Endothelial cell of umbilical vein (primary cell): ENCODE results near the gene PTS. TPM values are rescaled to one million over a fixed set of nuclear protein-coding genes. Genes with fewer than 3 reads are reported as not detected.

Experiments
- BruUV-seq: library from RNA; stranded (reverse); fragments of 400-500 nt; replicated peaks from 2 replicates; lab custom pipeline; 2021; lab: Mats Ljungman, UMichigan
- CTCF ChIA-PET: fragments of 300-600, 350-600 bp; sonication (Branson Sonifier 250); formaldehyde crosslinking; loops from one replicate; lab custom pipeline; 2021; ENCODE audit warnings: antibody characterized with exemption, inconsistent platforms; lab: Charles Lee
- POLR2A ChIA-PET: fragments of 300-600, 350-600 bp; sonication (Branson Sonifier 250); formaldehyde crosslinking; loops from one replicate; lab custom pipeline; 2021; ENCODE audit warnings: antibody characterized with exemption, inconsistent platforms; lab: Charles Lee
- DNase-seq: peaks from one replicate; pipeline ENCODE4 v3.0.0-alpha.2; 2011; ENCODE audit warnings: low read depth, low spot score
- FAIRE-seq: peaks from 2 replicates; lab custom pipeline; 2011; peaks lifted over from hg19 to GRCh38; lab: Jason Lieb, UNC
- H2AFZ ChIP-seq: 2 replicates; pipeline ENCODE4 v1.6.0; 2012; ENCODE audit warnings: low read depth, low read length, control low read depth, inconsistent platforms
- H3K27ac ChIP-seq: 2 replicates; pipeline ENCODE4 v1.5.1; 2011; ENCODE audit warnings: low read depth, mild to moderate bottlenecking, control low read depth, low read length, moderate library complexity; ENCODE audit not compliant: insufficient read depth
- H3K27me3 ChIP-seq, 2 experiments: 2 replicates each; pipeline versions ENCODE4 v1.6.0 to v1.6.1; 2011; ENCODE audit warnings: low read length in 2 of 2, mixed read lengths in 1 of 2; ENCODE audit not compliant: control insufficient read depth in 2 of 2, insufficient read depth in 2 of 2
- H3K36me3 ChIP-seq, 2 experiments: 2 replicates in 1 of 2; 3 replicates in 1 of 2; pipeline ENCODE4 v1.5.1; 2011; ENCODE audit warnings: low read length in 2 of 2, mild to moderate bottlenecking in 1 of 2, moderate library complexity in 1 of 2; ENCODE audit not compliant: control insufficient read depth in 2 of 2, insufficient read depth in 2 of 2; ENCODE audit errors: extremely low read depth in 1 of 2
- H3K4me1 ChIP-seq: 3 replicates; pipeline ENCODE4 v1.5.1; 2011; ENCODE audit warnings: mild to moderate bottlenecking, low read length; ENCODE audit not compliant: control insufficient read depth, insufficient read depth; ENCODE audit errors: extremely low read depth
- H3K4me2 ChIP-seq: 2 replicates; pipeline ENCODE4 v1.6.1; 2011; ENCODE audit warnings: low read length, control low read depth, mixed read lengths; ENCODE audit not compliant: insufficient read depth
- H3K4me3 ChIP-seq, 3 experiments: fragments of 200-600 bp in 1 of 3; sonication (generic), shearing (Covaris generic) in 1 of 3; replicated peaks in 1 of 3; 2 replicates each; pipeline ENCODE4 v1.5.1; 2011 to 2016; ENCODE audit warnings: control low read depth in 3 of 3, low read length in 3 of 3, mild to moderate bottlenecking in 2 of 3, inconsistent platforms in 1 of 3, low read depth in 1 of 3, moderate library complexity in 1 of 3; ENCODE audit not compliant: insufficient read depth in 1 of 3
- H3K79me2 ChIP-seq: 2 replicates; pipeline ENCODE4 v1.6.0; 2012; ENCODE audit warnings: low read length, inconsistent platforms; ENCODE audit not compliant: control insufficient read depth, insufficient read depth
- H3K9ac ChIP-seq: replicated peaks from 2 replicates; pipeline ENCODE3; 2011; ENCODE audit warnings: low read length, control low read depth; ENCODE audit not compliant: insufficient read depth; ENCODE audit errors: extremely low read depth
- H3K9me1 ChIP-seq: replicated peaks from 3 replicates; pipeline ENCODE4 v1.6.0; 2011; ENCODE audit warnings: mild to moderate bottlenecking, low read length; ENCODE audit not compliant: control insufficient read depth, insufficient read depth; ENCODE audit errors: extremely low read depth
- H3K9me3 ChIP-seq: replicated peaks from 2 replicates; pipeline ENCODE4 v1.5.1; 2012; ENCODE audit warnings: low read length, inconsistent platforms; ENCODE audit not compliant: control insufficient read depth, insufficient read depth
- H4K20me1 ChIP-seq: replicated peaks from 2 replicates; pipeline ENCODE3; 2011; ENCODE audit warnings: mild to moderate bottlenecking, low read length; ENCODE audit not compliant: control insufficient read depth, insufficient read depth; ENCODE audit errors: extremely low read depth
- CTCF ChIP-seq, 2 donors: IDR thresholded peaks; 1 replicate in 1 of 2; 2 replicates in 1 of 2; pipeline ENCODE4 v1.5.1; 2011; ENCODE audit warnings: low read length in 2 of 2, mild to moderate bottlenecking in 2 of 2, moderate library complexity in 2 of 2, control low read depth in 1 of 2, inconsistent platforms in 1 of 2, low read depth in 1 of 2; ENCODE audit not compliant: insufficient read depth in 1 of 2; ENCODE audit errors: extremely low read depth in 1 of 2
- EZH2 ChIP-seq: IDR thresholded peaks from 2 replicates; pipeline ENCODE4 v1.6.1; 2012; ENCODE audit warnings: borderline replicate concordance, low read depth, mild to moderate bottlenecking, moderate library complexity, low read length, inconsistent platforms; ENCODE audit not compliant: severe bottlenecking
- FOS ChIP-seq: IDR thresholded peaks from 2 replicates; pipeline ENCODE4 v1.6.1; 2011; ENCODE audit warnings: mild to moderate bottlenecking, low read length, moderate library complexity, borderline replicate concordance; ENCODE audit not compliant: insufficient read depth
- GATA2 ChIP-seq: IDR thresholded peaks from 2 replicates; pipeline ENCODE4 v1.7.0; 2011; ENCODE audit warnings: low read depth, mild to moderate bottlenecking, moderate library complexity, mixed read lengths, low read length; ENCODE audit not compliant: insufficient read length, insufficient read depth
- JUN ChIP-seq: IDR thresholded peaks from 2 replicates; pipeline ENCODE4 v1.6.1; 2011; ENCODE audit warnings: borderline replicate concordance, low read depth; ENCODE audit not compliant: insufficient read length, insufficient read depth
- MAX ChIP-seq: IDR thresholded peaks from 2 replicates; pipeline ENCODE4 v1.6.1; 2011; ENCODE audit not compliant: insufficient read depth, insufficient read length
- MYC ChIP-seq: IDR thresholded peaks from one replicate; pipeline ENCODE4 v1.6.1; 2011; ENCODE audit warnings: mild to moderate bottlenecking, low read depth, low read length
- POLR2A ChIP-seq: IDR thresholded peaks from 2 replicates; pipeline ENCODE4 v1.6.1; 2012; ENCODE audit warnings: low read depth, mild to moderate bottlenecking, control low read depth, low read length
- POLR2AphosphoS5 ChIP-seq: IDR thresholded peaks from 2 replicates; pipeline ENCODE4 v1.6.1; 2012; ENCODE audit warnings: low read depth, mild to moderate bottlenecking, control low read depth, low read length, moderate library complexity; ENCODE audit not compliant: insufficient read depth
- dilution Hi-C: fragments of 300-500 bp; cut with MboI; formaldehyde crosslinking; loops from one replicate; pipeline ENCODE4 v1.15.0; 2019; ENCODE audit warnings: low sequenced_read_pairs; ENCODE audit not compliant: extremely low pct_ligation_motif_present
- intact Hi-C: fragments of 100-400 bp; cut with micrococcal nuclease; formaldehyde crosslinking; loops from one replicate; pipeline ENCODE4 v1.10.0; 2022
- polyA plus RNA-seq, 4 experiments: library from polyadenylated mRNA; depleted of rRNA in 3 of 4; stranded (reverse) in 3 of 4; unstranded in 1 of 4; fragments of >200 nt; gene quantifications; 2 replicates each; pipeline versions ENCODE4 v1.2.1 to v1.2.3, GENCODE V29; 2011 to 2012; ENCODE audit warnings: missing spikeins in 1 of 4
- total RNA-seq: library from RNA; stranded (reverse); gene quantifications from 2 replicates; pipeline ENCODE4 v1.2.3, GENCODE V29; 2021

The PTS gene
- total and polyA plus RNA-seq, 2 donors (not counting 3 experiments of a cell fraction or from before 2014, with no cell fraction given), result 29.1 to 45.7 TPM

- CTCF ChIA-PET, result interaction anchor here (1.0 to 4.0 kb wide), 3 partner anchors 21 to 66 kb away, joined by 3 to 150 read pairs (median 4); no protein-coding TSS in a partner anchor
- no peak for DNase-seq
- Histone ChIP-seq H2AFZ (no peak overlapping the region), H3K4me3 (no peak overlapping the region), H3K9me3 (no peaks in the 10 kb centered on the region), H3K36me3 (no peaks in the 10 kb centered on the region), H3K27me3 (peaks cover 4 to 6% of the 10 kb centered on the region in 2 experiments), H3K4me2 (no peak overlapping the region), H4K20me1 (no peaks in the 10 kb centered on the region), H3K27ac (no peak overlapping the region), H3K9me1 (no peaks in the 10 kb centered on the region), H3K79me2 (no peaks in the 10 kb centered on the region), H3K4me1 (peaks cover 7% of the 10 kb centered on the region), H3K9ac (no peak overlapping the region)
- BruUV-seq, result no TSS peak
- no peak for TF ChIP-seq GATA2
- TF ChIP-seq EZH2, result no peak
- no peak for TF ChIP-seq POLR2AphosphoS5
- TF ChIP-seq FOS, result no peak
- TF ChIP-seq JUN, result no peak
- no peak for TF ChIP-seq CTCF (IDR thresholded peaks at IDR 0.05; ENCODE audit: extremely low read depth in 1 of 2, insufficient read depth in 1 of 2, low read depth in 1 of 2, low read length in 2 of 2)
- TF ChIP-seq POLR2A, result no peak
- TF ChIP-seq MAX, result no peak
- no peak for TF ChIP-seq MYC
- dilution Hi-C loops, result no loop called here
- POLR2A ChIA-PET, result no interaction called here
- intact Hi-C loops, result loop anchor here (5.0 kb wide), 1 partner anchor 252 kb away; no protein-coding TSS in a partner anchor
- FAIRE-seq, result no peak
Observed at GRCh38 chr11:112178936-112179335, 47.3 kb upstream of the PTS start.
